Activated CD8-positive, alpha-beta memory T cell treated with anti-CD3 and anti-CD28 coated beads, Interleukin-2, amount 50 U/mL, for 1 hour (primary cell): ENCODE results near the gene PRKAR1B.

Source experiments
- DNase-seq: peaks from one replicate; pipeline ENCODE4 v3.0.0-alpha.2; 2020; ENCODE audit errors: extremely low read depth

The PRKAR1B gene

DNA sequence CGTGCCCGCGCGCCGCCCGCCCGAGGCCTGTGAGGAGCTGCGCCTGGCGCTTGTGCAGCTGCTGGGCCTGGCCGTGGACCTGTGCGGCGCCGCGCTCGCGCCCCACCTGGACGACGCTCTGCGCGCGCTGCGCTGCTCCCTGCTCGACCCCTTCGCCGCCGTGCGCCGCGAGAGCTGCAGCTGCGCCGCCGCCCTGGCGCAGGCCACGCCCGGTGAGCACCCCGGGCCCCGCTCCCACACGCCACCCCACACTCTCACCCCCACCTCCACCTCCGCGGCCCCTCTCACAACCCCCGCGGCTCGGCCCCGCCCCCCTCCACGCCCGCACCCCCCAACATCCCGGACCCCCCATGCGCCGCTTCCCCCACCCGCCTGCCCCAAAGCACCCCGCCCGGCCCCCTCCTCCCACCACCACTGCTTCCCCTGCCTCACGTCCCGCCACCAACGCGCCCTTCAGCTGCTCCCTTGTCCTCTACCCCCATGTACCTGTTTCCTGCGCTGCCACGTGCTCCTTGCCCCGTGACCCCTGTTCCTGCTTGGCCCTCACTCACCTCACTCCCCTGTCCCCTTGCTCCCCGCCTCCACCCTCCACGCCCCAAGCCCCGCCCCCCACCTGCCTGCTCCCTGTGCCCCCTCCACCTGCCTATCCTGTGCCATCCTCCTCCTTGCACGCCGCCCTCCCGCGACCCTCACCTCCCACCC lies at the start of gene PRKAR1B:
Gene PRKAR1B (minus strand): TSS at position 178 of the 702 bp plus-strand sequence. CDS start 15,776 bp downstream, outside the sequence.
- DNase-seq: no peak

DNA sequence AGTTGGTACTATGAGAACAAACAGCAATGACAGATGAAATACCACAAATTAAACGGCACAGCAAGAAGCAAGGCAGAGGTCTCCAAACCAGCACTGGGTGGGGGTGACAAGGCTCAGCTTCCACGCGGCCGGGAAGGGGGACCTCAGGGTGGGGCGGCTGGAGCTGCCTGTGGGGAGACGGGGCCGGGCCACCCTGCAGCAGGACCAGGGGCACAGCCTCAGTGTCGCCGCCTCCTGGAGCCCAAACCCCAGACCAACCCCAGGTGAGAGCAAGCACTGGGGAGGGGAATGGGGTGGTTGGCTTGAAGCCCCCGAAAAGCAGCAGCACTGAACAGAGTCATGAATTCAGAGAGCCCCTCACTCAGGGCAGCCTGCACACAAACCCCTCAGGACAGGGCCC lies 49.3 kb upstream of the PRKAR1B start:
- no peak for DNase-seq

DNA sequence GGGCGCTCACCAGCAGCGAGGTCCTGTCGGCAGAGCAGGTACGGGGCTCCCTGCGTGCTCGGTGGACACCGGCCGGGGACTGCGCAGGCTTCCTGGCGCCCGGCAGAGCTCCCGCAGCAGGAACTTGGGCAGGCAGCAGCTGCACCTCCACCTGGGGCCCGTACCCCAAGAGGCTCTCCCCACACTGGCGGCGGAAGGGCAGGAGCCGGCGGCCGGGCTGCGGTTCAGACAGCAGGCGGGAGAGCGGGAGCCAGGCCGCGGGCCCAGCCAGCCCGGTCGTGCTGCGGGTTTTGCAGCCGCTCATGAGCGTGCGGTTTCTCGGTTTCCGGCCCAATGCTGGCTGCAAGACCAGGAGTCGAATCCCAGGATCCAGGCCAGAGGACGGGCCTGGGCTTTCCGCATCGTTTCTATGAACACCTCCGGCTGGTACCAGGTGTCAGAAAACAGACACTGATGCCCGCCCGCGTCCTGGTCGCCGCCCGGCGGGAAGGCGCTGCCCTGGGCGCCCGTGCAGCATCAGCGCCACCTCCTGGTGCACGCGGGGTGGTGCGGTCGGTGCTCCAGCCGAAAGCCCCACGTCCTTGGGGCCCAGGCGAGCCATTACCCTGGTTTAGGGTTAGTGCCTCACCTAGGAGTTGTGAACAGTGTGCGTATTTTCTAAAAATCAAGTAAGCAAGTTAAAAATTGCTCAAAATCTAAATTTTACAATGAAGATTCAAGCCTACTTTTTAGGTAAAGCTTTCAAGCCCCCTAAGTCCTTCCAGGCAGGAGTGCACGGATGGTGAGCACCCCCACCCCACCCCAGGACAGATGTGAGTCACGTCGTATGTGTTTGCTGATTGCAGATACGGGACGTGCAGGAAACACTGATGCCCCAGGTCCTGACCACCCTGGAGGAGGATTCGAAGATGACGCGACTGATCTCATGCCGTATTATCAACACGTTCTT lies 47.4 kb upstream of the PRKAR1B start:
- peak; percentile 11 for DNase-seq

DNA sequence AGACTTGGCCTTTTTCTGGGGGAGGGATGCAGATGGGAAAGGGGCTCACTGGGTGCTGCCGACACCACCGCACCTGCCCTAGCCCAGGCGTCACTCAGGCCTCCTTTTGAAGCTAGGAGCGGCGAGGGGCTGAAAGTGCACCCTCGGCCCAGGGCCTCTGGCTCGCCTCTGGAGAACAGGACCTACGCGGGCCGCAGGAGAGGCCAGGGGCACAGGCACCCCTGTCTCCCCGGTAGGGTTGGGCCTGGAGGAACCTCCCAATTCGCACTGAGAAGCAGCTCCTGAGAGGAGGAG lies 46.5 kb upstream of the PRKAR1B start:
- DNase-seq: no peak

- no peak for DNase-seq
Measured at GRCh38 chr7:772861-773621, 46.0 kb upstream of the PRKAR1B start.

DNA sequence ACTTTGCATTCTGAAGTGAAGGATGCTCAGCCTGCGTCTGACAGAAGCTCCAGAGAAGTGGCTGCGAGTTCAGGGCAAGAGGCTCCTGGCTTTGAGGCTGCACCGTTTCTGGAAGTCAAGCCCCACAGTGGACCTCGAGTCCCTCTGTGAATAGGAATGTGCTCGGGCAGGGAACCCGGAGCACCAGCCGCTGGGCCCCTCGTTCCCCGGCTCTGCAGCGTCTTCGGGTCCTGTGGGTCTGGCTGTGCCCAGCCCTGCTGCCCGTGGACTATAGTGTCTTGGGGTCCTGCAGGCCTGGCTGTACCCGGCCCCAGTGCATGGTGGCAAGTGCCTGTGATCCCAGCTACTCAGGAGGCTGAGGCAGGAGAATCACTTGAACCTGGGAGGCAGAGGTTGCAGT lies 45.3 kb upstream of the PRKAR1B start:
- DNase-seq: no peak

GRCh38 chr7:772005-772294 lies 44.9 kb upstream of the PRKAR1B start:
- no peak for DNase-seq

DNA sequence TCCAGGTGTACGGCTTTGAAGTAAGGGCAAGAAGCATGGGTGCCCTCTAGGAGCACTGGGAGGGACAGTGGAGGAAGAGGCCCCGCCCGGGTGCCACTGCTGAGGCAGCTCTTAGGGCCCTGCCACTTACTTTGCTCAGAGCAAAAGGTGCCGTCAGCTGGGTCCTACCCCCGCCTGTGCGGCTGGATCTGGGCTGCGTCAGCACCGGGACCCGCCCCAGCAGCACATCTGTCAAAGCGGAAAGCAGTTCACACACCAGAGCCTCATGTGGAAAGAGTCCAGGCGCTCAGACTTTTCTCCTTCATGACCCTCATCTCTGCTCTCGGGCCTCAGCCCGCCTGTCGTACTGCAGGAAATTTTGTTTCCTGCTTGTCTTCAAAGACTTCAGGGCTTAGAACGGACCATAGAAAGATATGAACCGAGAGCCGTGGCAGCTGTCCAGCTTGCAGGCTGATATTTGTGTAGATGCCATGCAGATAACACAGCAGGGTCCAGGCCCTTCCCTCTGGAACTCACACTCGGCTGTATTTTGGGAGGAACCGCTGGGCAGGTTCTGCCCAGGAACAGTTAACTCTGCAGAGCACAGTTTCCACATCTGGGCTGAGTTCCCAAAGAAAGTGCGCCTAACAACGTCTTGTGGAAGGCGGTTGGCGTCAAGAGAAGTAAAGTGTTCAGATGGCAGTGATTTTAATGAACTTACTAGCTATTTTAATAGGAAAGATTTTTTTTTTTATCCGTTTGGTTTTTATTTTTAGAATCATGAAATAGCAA lies 44.3 kb upstream of the PRKAR1B start:
- DNase-seq: no peak

- no peak for DNase-seq
Measured at GRCh38 chr7:770741-771166, 43.7 kb upstream of the PRKAR1B start.

- DNase-seq: no peak
Measured at GRCh38 chr7:770336-770735, 43.3 kb upstream of the PRKAR1B start.

- no peak for DNase-seq
Measured at GRCh38 chr7:768881-769504, 41.9 kb upstream of the PRKAR1B start.

DNA sequence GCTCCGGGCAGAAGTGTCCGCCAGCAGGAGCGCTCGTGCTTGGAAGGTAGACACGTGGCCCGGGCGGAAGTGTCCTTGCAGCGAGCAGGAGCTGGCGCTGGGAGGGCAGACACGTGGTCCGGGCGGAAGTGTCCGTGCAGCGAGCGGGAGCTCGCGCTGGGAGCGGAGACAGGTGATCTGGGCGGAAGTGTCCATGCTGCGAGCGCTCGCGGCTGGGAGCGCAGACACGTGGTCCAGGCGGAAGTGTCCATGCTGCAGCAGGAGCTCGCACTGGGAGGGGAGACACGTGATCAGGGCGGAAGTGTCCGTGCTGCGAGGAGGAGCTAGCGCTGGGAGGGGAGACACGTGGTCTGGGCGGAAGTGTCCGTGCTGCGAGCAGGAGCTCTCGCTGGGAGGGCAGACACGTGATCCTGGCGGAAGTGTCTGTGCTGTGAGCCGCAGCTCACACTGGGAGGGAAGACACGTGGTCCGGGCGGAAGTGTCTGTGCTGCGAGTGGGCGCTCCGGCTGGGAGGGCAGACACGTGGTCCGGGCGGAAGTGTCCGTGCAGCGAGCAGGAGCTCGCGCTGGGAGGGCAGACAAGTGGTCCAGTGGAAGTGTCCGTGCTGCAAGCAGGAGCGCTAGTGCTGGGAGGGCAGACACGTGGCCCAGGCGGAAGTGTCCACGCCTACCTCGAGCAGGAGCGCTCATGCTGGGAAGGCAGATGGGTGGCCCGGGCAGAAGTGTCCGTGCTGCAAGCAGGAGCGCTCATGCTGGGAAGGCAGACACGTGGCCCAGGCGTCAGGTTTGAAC lies 41.1 kb upstream of the PRKAR1B start:
- DNase-seq: no peak

- DNase-seq: no peak
Measured at GRCh38 chr7:767580-767940, 40.5 kb upstream of the PRKAR1B start.

- no peak for DNase-seq
Measured at GRCh38 chr7:765383-765782, 38.3 kb upstream of the PRKAR1B start.

- no peak for DNase-seq
Measured at GRCh38 chr7:763762-764161, 36.7 kb upstream of the PRKAR1B start.

- no peak for DNase-seq
Measured at GRCh38 chr7:762885-763284, 35.8 kb upstream of the PRKAR1B start.

- no peak for DNase-seq
Measured at GRCh38 chr7:761631-762030, 34.5 kb upstream of the PRKAR1B start.

DNA sequence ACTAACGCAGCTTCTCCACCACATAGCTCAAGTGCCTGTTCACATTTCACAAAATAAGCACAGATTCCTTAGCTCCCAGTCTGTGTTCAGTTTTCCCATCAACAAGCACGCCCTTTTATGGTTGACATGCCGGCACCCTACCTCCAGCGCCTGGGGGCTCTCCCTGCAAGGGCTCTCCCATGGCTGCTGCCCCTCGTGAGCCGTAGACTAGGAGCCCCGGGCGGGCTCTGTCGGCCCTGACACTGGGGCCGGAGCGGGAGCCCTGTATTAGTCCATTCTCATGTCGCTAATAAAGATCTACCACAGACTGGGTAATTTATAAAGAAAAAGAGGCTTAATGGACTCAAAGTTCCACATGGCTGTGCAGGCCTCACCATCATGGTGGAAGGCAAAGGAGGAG lies 34.0 kb upstream of the PRKAR1B start:
- DNase-seq: no peak

- DNase-seq: no peak
Measured at GRCh38 chr7:760006-760405, 32.9 kb upstream of the PRKAR1B start.

DNA sequence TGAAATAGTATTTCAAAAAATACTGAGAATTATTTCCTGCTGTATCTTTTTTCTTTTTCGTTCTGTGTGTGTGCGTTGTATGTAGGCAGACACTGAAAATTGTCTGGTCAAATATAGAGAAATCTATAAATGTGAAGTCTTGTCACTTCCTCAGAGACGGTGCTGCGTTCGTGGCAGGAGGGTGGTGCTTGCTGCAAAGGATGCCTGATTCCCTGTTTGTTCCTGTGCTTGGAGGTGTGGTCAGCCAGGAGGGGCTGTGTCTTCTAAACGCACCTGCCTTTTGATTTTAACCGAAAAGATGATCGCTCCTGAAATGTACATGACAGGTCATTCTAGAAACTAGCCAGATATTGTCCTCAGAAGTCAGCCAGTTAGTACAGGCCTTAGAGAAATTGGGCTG lies 32.5 kb upstream of the PRKAR1B start:
- no peak for DNase-seq

GRCh38 chr7:757741-758163 lies 30.7 kb upstream of the PRKAR1B start:
- no peak for DNase-seq
